H1 (cell line): ENCODE results near the gene ARAP3. TPM values are rescaled to one million over a fixed set of nuclear protein-coding genes. Genes with fewer than 3 reads are reported as not detected.
A peak's percentile ranks its signal among the peaks of the same experiment; 100 is the strongest.

ENCODE experiments used
- CTCF ChIA-PET: fragments of 300-600 bp; sonication (Branson Sonifier 250); formaldehyde crosslinking; loops from one replicate; lab custom pipeline; 2021; ENCODE audit not compliant: partially characterized antibody; lab: Charles Lee
- POLR2A ChIA-PET: fragments of 300-600 bp; sonication (Branson Sonifier 250); formaldehyde crosslinking; loops from one replicate; lab custom pipeline; 2021; ENCODE audit warnings: inconsistent platforms; ENCODE audit not compliant: partially characterized antibody; lab: Charles Lee
- DNase-seq, 2 experiments: peaks; one replicate each; pipeline versions ENCODE4 v3.0.0 to v3.0.0-alpha.2; 2010 to 2022; ENCODE audit warnings: low spot score in 2 of 2, low read depth in 1 of 2, mixed read lengths in 1 of 2
- FAIRE-seq: peaks from 2 replicates; lab custom pipeline; 2011; peaks lifted over from hg19 to GRCh38; lab: Jason Lieb, UNC
- H2AFZ ChIP-seq: 2 replicates; pipeline ENCODE4 v1.8.1; 2012; ENCODE audit warnings: low read length, inconsistent platforms
- H2AK5ac ChIP-seq: 2 replicates; pipeline ENCODE4 v1.6.1; 2013; ENCODE audit warnings: low read depth, low read length
- H2BK120ac ChIP-seq: replicated peaks from 2 replicates; pipeline ENCODE3; 2013; ENCODE audit warnings: low read depth, low read length, inconsistent platforms
- H2BK12ac ChIP-seq: 2 replicates; pipeline ENCODE4 v1.6.1; 2013; ENCODE audit warnings: low read depth, low read length
- H2BK15ac ChIP-seq: 2 replicates; pipeline ENCODE4 v1.6.1; 2013; ENCODE audit warnings: low read length
- H2BK20ac ChIP-seq: 2 replicates; pipeline ENCODE4 v1.6.1; 2013; ENCODE audit warnings: low read length
- H2BK5ac ChIP-seq: 2 replicates; pipeline ENCODE4 v1.6.1; 2013; ENCODE audit warnings: low read depth, low read length
- H3K14ac ChIP-seq: 2 replicates; pipeline ENCODE4 v1.6.1; 2013; ENCODE audit warnings: inconsistent platforms; ENCODE audit not compliant: insufficient read length
- H3K18ac ChIP-seq: 2 replicates; pipeline ENCODE4 v1.6.1; 2013; ENCODE audit warnings: low read length; ENCODE audit errors: extremely low read depth
- H3K23ac ChIP-seq: 2 replicates; pipeline ENCODE4 v1.6.1; 2013; ENCODE audit warnings: inconsistent platforms; ENCODE audit not compliant: insufficient read length
- H3K23me2 ChIP-seq: 2 replicates; pipeline ENCODE4 v1.6.1; 2013; ENCODE audit warnings: low read depth, low read length
- H3K27ac ChIP-seq: 2 replicates; pipeline ENCODE4 v1.6.1; 2011; ENCODE audit warnings: low read depth, low read length, inconsistent platforms
- H3K27me3 ChIP-seq, 4 experiments: replicated peaks in 1 of 4; 1 replicate in 1 of 4; 2 replicates in 3 of 4; pipeline versions ENCODE4 v1.6.1 to v1.8.1; 2011 to 2013; ENCODE audit warnings: low read length in 3 of 4, mild to moderate bottlenecking in 3 of 4, inconsistent platforms in 2 of 4, mixed read lengths in 2 of 4, moderate library complexity in 1 of 4; ENCODE audit not compliant: control insufficient read depth in 3 of 4, insufficient read depth in 3 of 4; ENCODE audit errors: extremely low read depth in 1 of 4
- H3K36me3 ChIP-seq, 4 experiments: 2 replicates each; pipeline versions ENCODE4 v1.6.1 to v1.8.1; 2011 to 2013; ENCODE audit warnings: mild to moderate bottlenecking in 4 of 4, low read length in 3 of 4, moderate library complexity in 2 of 4, control low read depth in 1 of 4, inconsistent platforms in 1 of 4; ENCODE audit not compliant: insufficient read depth in 4 of 4, control insufficient read depth in 2 of 4
- H3K4ac ChIP-seq: replicated peaks from 2 replicates; pipeline ENCODE3; 2013; ENCODE audit warnings: low read length, low read depth, mixed read lengths, inconsistent platforms; ENCODE audit not compliant: insufficient read length
- H3K4me1 ChIP-seq, 4 experiments: replicated peaks in 1 of 4; 1 replicate in 1 of 4; 2 replicates in 3 of 4; pipeline versions ENCODE4 v1.6.1 to v1.8.1; 2011 to 2013; ENCODE audit warnings: low read length in 3 of 4, inconsistent platforms in 2 of 4, mixed read lengths in 1 of 4; ENCODE audit not compliant: insufficient read depth in 4 of 4, control insufficient read depth in 3 of 4
- H3K4me2 ChIP-seq, 2 experiments: 2 replicates each; pipeline versions ENCODE4 v1.6.1 to v1.8.1; 2011 to 2013; ENCODE audit warnings: low read depth in 2 of 2, low read length in 2 of 2, control low read depth in 1 of 2, inconsistent platforms in 1 of 2, mild to moderate bottlenecking in 1 of 2; ENCODE audit not compliant: insufficient read depth in 1 of 2
- H3K4me3 ChIP-seq, 4 experiments: fragments of 200-600, 300-600 bp in 1 of 4; sonication (generic), shearing (Covaris generic), sonication (Bioruptor Twin) in 1 of 4; 2 replicates each; pipeline versions ENCODE4 v1.5.1 to v1.8.1; 2011 to 2016; ENCODE audit warnings: low read length in 4 of 4, low read depth in 3 of 4, control low read depth in 2 of 4, inconsistent platforms in 2 of 4, mild to moderate bottlenecking in 2 of 4, mixed read lengths in 1 of 4, moderate library complexity in 1 of 4; ENCODE audit not compliant: insufficient read depth in 2 of 4; ENCODE audit errors: extremely low read depth in 1 of 4
- H3K56ac ChIP-seq: replicated peaks from 2 replicates; pipeline ENCODE3; 2013; ENCODE audit warnings: low read depth, mild to moderate bottlenecking, mixed read lengths, low read length, inconsistent platforms; ENCODE audit not compliant: insufficient read length
- H3K79me1 ChIP-seq: 2 replicates; pipeline ENCODE4 v1.6.1; 2013; ENCODE audit warnings: low read depth, low read length, control low read depth
- H3K79me2 ChIP-seq, 2 experiments: 2 replicates each; pipeline versions ENCODE4 v1.6.1 to v1.8.1; 2012 to 2013; ENCODE audit warnings: low read length in 2 of 2, mild to moderate bottlenecking in 2 of 2, inconsistent platforms in 1 of 2; ENCODE audit not compliant: insufficient read depth in 2 of 2, control insufficient read depth in 1 of 2
- H3K9ac ChIP-seq, 4 experiments: replicated peaks in 1 of 4; 1 replicate in 1 of 4; 2 replicates in 3 of 4; pipeline versions ENCODE4 v1.6.1 to v1.8.1; 2011 to 2013; ENCODE audit warnings: low read depth in 3 of 4, low read length in 3 of 4, control low read depth in 2 of 4, mild to moderate bottlenecking in 2 of 4, moderate library complexity in 2 of 4, inconsistent platforms in 1 of 4; ENCODE audit errors: extremely low read depth in 1 of 4
- H3K9me3 ChIP-seq, 2 experiments: 2 replicates each; pipeline versions ENCODE4 v1.6.1 to v1.8.1; 2012 to 2013; ENCODE audit warnings: mild to moderate bottlenecking in 2 of 2, moderate library complexity in 2 of 2, control low read depth in 1 of 2, inconsistent platforms in 1 of 2, low read depth in 1 of 2, low read length in 1 of 2, mixed read lengths in 1 of 2; ENCODE audit not compliant: insufficient read depth in 2 of 2
- H4K20me1 ChIP-seq, 2 experiments: replicated peaks in 1 of 2; 2 replicates each; pipeline versions ENCODE3 to v1.8.1; 2011 to 2013; ENCODE audit warnings: inconsistent platforms in 2 of 2, low read length in 2 of 2, mild to moderate bottlenecking in 1 of 2; ENCODE audit not compliant: insufficient read depth in 2 of 2, control insufficient read depth in 1 of 2
- H4K5ac ChIP-seq: 2 replicates; pipeline ENCODE4 v1.6.1; 2013; ENCODE audit warnings: low read length, low read depth, mixed read lengths, inconsistent platforms; ENCODE audit not compliant: insufficient read length
- H4K8ac ChIP-seq: 2 replicates; pipeline ENCODE4 v1.8.0; 2013; ENCODE audit warnings: mild to moderate bottlenecking, moderate library complexity, low read length, inconsistent platforms; ENCODE audit not compliant: insufficient read depth; ENCODE audit errors: extremely low read depth
- H4K91ac ChIP-seq: replicated peaks from 2 replicates; pipeline ENCODE3; 2013; ENCODE audit warnings: low read length, mixed read lengths, inconsistent platforms; ENCODE audit not compliant: insufficient read length
- BRCA1 ChIP-seq: IDR thresholded peaks from 2 replicates; pipeline ENCODE4 v1.6.1; 2012; ENCODE audit warnings: low read depth, low read length, improper control_type of control experiment
- HDAC2 ChIP-seq, 2 experiments: fragments of 300-600 bp in 1 of 2; sonication (generic) in 1 of 2; IDR thresholded peaks; 2 replicates each; pipeline ENCODE4 v1.6.1; 2011 to 2012; ENCODE audit warnings: low read depth in 2 of 2, low read length in 2 of 2, mild to moderate bottlenecking in 2 of 2, moderate library complexity in 2 of 2, borderline replicate concordance in 1 of 2, inconsistent platforms in 1 of 2
- KDM1A ChIP-seq: fragments of 200-600, 300-600 bp; sonication (generic); IDR thresholded peaks from 2 replicates; pipeline ENCODE4 v1.7.1; 2016; ENCODE audit warnings: mild to moderate bottlenecking, low read length, borderline replicate concordance
- PHF8 ChIP-seq: fragments of 200-600 bp; sonication (generic); conservative IDR thresholded peaks from 2 replicates; pipeline ENCODE4 v1.7.1; 2012; ENCODE audit warnings: low read depth, mild to moderate bottlenecking, inconsistent platforms, low read length, moderate library complexity
- POLR2AphosphoS5 ChIP-seq: IDR thresholded peaks from 2 replicates; pipeline ENCODE4 v1.6.1; 2011; ENCODE audit warnings: low read depth, low read length
- RNF2 ChIP-seq: fragments of 200-900, 300-1000 bp; sonication (generic); IDR thresholded peaks from 2 replicates; pipeline ENCODE4 v1.7.1; 2016; ENCODE audit warnings: borderline replicate concordance, low read depth, mild to moderate bottlenecking, antibody characterized with exemption, low read length; ENCODE audit not compliant: poor library complexity, severe bottlenecking; ENCODE audit errors: missing control alignments
- RXRA ChIP-seq: IDR thresholded peaks from 2 replicates; pipeline ENCODE4 v1.6.1; 2011; ENCODE audit warnings: low read depth, mild to moderate bottlenecking, low read length, moderate library complexity; ENCODE audit not compliant: insufficient read depth
- SRF ChIP-seq: IDR thresholded peaks from 2 replicates; pipeline ENCODE4 v1.6.1; 2011; ENCODE audit warnings: mild to moderate bottlenecking, low read depth, low read length, moderate library complexity
- TCF12 ChIP-seq: IDR thresholded peaks from 2 replicates; pipeline ENCODE4 v1.6.1; 2011; ENCODE audit warnings: low read depth, mild to moderate bottlenecking, low read length
- TEAD4 ChIP-seq: IDR thresholded peaks from 2 replicates; pipeline ENCODE4 v1.6.1; 2012; ENCODE audit warnings: low read depth, low read length, inconsistent platforms, mixed read lengths
- USF2 ChIP-seq: IDR thresholded peaks from 2 replicates; pipeline ENCODE4 v1.6.1; 2011; ENCODE audit warnings: low read length, improper control_type of control experiment
- WGBS, 2 experiments: shearing (Covaris generic) in 1 of 2; methylation state at CpG; one replicate each; pipeline versions ENCODE4 v1.1.6 to v1.1.7; 2013 to 2015; ENCODE audit warnings: low lambda C conversion rate in 2 of 2, mixed read lengths in 2 of 2, inconsistent platforms in 1 of 2, low coverage in 1 of 2, missing lambda C conversion rate in 1 of 2; ENCODE audit not compliant: insufficient replicate concordance in 2 of 2, insufficient coverage in 1 of 2, insufficient read length in 1 of 2; ENCODE audit errors: extremely low coverage in 1 of 2, missing lambda C conversion rate in 1 of 2; 5-methylcytosine and 5-hydroxymethylcytosine counted together
- polyA plus RNA-seq, 7 experiments: library from polyadenylated mRNA; depleted of rRNA in 3 of 7; stranded (reverse) in 5 of 7; unstranded in 2 of 7; fragments of >200 nt in 5 of 7; fragments of 200-250 nt in 2 of 7; gene quantifications; 1 replicate in 5 of 7; 2 replicates in 1 of 7; 4 replicates in 1 of 7; pipeline versions ENCODE4 v1.2.1 to v1.2.3, GENCODE V29; 2011 to 2013; ENCODE audit warnings: missing spikeins in 2 of 7, mixed read lengths in 2 of 7
- total RNA-seq: library from RNA; stranded (reverse); fragmentation: NEBNext Ultra II Directional; extraction: Animal tissue kit (Norgen Biotek cat#: 25700); gene quantifications from 2 replicates; pipeline ENCODE4 v1.2.1, GENCODE V29; 2021

The ARAP3 gene
- total and polyA plus RNA-seq, 2 of the 8 experiments (the other 6 are each of a cell fraction or from before 2014, with no cell fraction given): 14.4 to 48.6 TPM

GRCh38 chr5:141636106-141636412 is 46.0 kb downstream of the ARAP3 start:
- CTCF ChIA-PET: interaction anchor here (0.7 to 10.3 kb wide), 11 partner anchors 9 to 333 kb away, joined by 3 to 117 read pairs (median 3); partner anchors contain the start of genes DIAPH1, FCHSD1 and RNF14
- H3K36me3 ChIP-seq: peaks cover 0 to 14% (median under 1%) of the 10 kb centered on the region in 4 experiments; a peak in 2 of 8 replicates
- H4K91ac ChIP-seq: no peak overlapping the region
- peaks cover 0 to 5% (median 3%) of the 10 kb centered on the region in 4 experiments; a peak in 5 of 7 replicates for H3K4me1 ChIP-seq
- H3K4me2 ChIP-seq: peak overlapping the region; percentile 90 to 97
- no peak overlapping the region for H2BK120ac ChIP-seq
- no peak overlapping the region for H3K56ac ChIP-seq
- peaks cover 0 to 4% (median 0%) of the 10 kb centered on the region in 4 experiments; a peak in 1 of 7 replicates for H3K27me3 ChIP-seq
- WGBS, 2 experiments: 15% methylated on average over 4 of the region's 4 CpGs; no CpG with 5 or more reads in 1 of the 2 experiments
- no peak overlapping the region for H2AK5ac ChIP-seq
- H2AFZ ChIP-seq: no peak overlapping the region
- H2BK20ac ChIP-seq: no peak overlapping the region
- no peak overlapping the region for H3K23ac ChIP-seq
- H3K23me2 ChIP-seq: peaks cover 14% of the 10 kb centered on the region
- H4K5ac ChIP-seq: no peak overlapping the region
- H3K4ac ChIP-seq: no peak overlapping the region
- peak overlapping the region; percentile 88; the same call in 1 of the 2 replicates for H2BK5ac ChIP-seq
- H4K8ac ChIP-seq: no peak overlapping the region
- no peaks in the 10 kb centered on the region for H3K9me3 ChIP-seq
- peak overlapping the region in 3 of 4 experiments; percentile 49 to 88 (median 85); a peak in 5 of 7 replicates for H3K9ac ChIP-seq
- POLR2A ChIA-PET: interaction anchor here (0.6 to 6.8 kb wide), 11 partner anchors 9 to 309 kb away, joined by 3 to 96 read pairs (median 4); partner anchors contain the start of genes DIAPH1 and FCHSD1
- H3K79me2 ChIP-seq: peaks cover 10 to 42% of the 10 kb centered on the region in 2 experiments
- peak overlapping the region; percentile 84 to 99 (median 98) for H3K4me3 ChIP-seq
- no peak for DNase-seq
- peak overlapping the region; percentile 34; the same call in 1 of the 2 replicates for H3K18ac ChIP-seq
- peaks cover 4 to 13% of the 10 kb centered on the region in 2 experiments for H4K20me1 ChIP-seq
- H2BK15ac ChIP-seq: no peak overlapping the region
- FAIRE-seq: no peak
- peak overlapping the region; percentile 86 for H3K27ac ChIP-seq
- TF ChIP-seq RXRA (no peak), POLR2AphosphoS5 (no peak), RNF2 (no peak), PHF8 (no peak), TEAD4 (no peak), USF2 (no peak), HDAC2 (IDR thresholded peaks at IDR 0.05; ENCODE audit: borderline replicate concordance in 1 of 2, low read depth in 2 of 2, low read length in 2 of 2) (no peak), SRF (no peak), TCF12 (no peak), BRCA1 (no peak), KDM1A (no peak)
- peak overlapping the region; percentile 61; the same call in 1 of the 2 replicates for H2BK12ac ChIP-seq
- H3K14ac ChIP-seq: no peak overlapping the region
- peaks cover 12% of the 10 kb centered on the region for H3K79me1 ChIP-seq
